Caco-2 (cell line): ENCODE measurements around the gene BTBD9. TPM values are rescaled to one million over a fixed set of nuclear protein-coding genes. Genes with fewer than 3 reads are reported as not detected.

Experiments
- BruUV-seq: library from RNA; stranded (reverse); fragments of 400-500 nt; replicated peaks from 2 replicates; lab custom pipeline; 2021; lab: Mats Ljungman, UMichigan
- CTCF ChIA-PET: fragments of 300-600 bp; sonication (Branson Sonifier 250); formaldehyde crosslinking; loops from one replicate; lab custom pipeline; 2022; ENCODE audit warnings: antibody characterized with exemption; lab: Charles Lee
- POLR2A ChIA-PET: fragments of 300-600 bp; sonication (Branson Sonifier 250); formaldehyde crosslinking; loops from one replicate; lab custom pipeline; 2022; ENCODE audit warnings: antibody characterized with exemption; lab: Charles Lee
- DNase-seq, 2 experiments: peaks; one replicate each; pipeline versions ENCODE4 v3.0.0 to v3.0.0-alpha.2; 2020 to 2022
- H3K27me3 ChIP-seq: replicated peaks from 2 replicates; pipeline ENCODE4 v1.6.0; 2011; ENCODE audit warnings: low read length; ENCODE audit not compliant: control insufficient read depth, insufficient read depth
- H3K36me3 ChIP-seq: 2 replicates; pipeline ENCODE4 v1.5.1; 2011; ENCODE audit warnings: low read length; ENCODE audit not compliant: control insufficient read depth, insufficient read depth
- H3K4me1 ChIP-seq: fragments of 250-450 bp; sonication (Bioruptor Pico); 2 replicates; pipeline ENCODE4 v1.5.1; 2020; ENCODE audit warnings: mild to moderate bottlenecking
- H3K4me3 ChIP-seq: 2 replicates; pipeline ENCODE4 v1.5.1; 2011; ENCODE audit warnings: low read depth, mild to moderate bottlenecking, control low read depth, low read length
- H3K9me3 ChIP-seq: fragments of 250-450 bp; sonication (Bioruptor Pico); 2 replicates; pipeline ENCODE4 v1.5.1; 2020; ENCODE audit warnings: mild to moderate bottlenecking, moderate library complexity
- H3K27ac Mint-ChIP-seq: one replicate; pipeline ENCODE4 v1.8.0; 2022; ENCODE audit warnings: mixed read lengths; ENCODE audit not compliant: unreplicated experiment
- H3K27me3 Mint-ChIP-seq: one replicate; pipeline ENCODE4 v1.8.0; 2022; ENCODE audit warnings: mixed read lengths; ENCODE audit not compliant: insufficient read depth, unreplicated experiment
- H3K36me3 Mint-ChIP-seq: one replicate; pipeline ENCODE4 v1.8.0; 2022; ENCODE audit warnings: mild to moderate bottlenecking, mixed read lengths; ENCODE audit not compliant: insufficient read depth, unreplicated experiment
- H3K4me1 Mint-ChIP-seq: one replicate; pipeline ENCODE4 v1.8.0; 2022; ENCODE audit warnings: low read depth, mixed read lengths; ENCODE audit not compliant: unreplicated experiment
- H3K4me3 Mint-ChIP-seq: one replicate; pipeline ENCODE4 v1.8.0; 2022; ENCODE audit warnings: mild to moderate bottlenecking, moderate library complexity, mixed read lengths; ENCODE audit not compliant: unreplicated experiment
- H3K9me3 Mint-ChIP-seq: one replicate; pipeline ENCODE4 v1.8.0; 2022; ENCODE audit warnings: mixed read lengths; ENCODE audit not compliant: unreplicated experiment
- CTCF ChIP-seq, 2 experiments: fragments of 200-600 bp in 1 of 2; IDR thresholded peaks; 1 replicate in 1 of 2; 2 replicates in 1 of 2; pipeline versions ENCODE4 v1.5.1 to v1.8.0; 2011 to 2022; ENCODE audit warnings: antibody characterized with exemption in 1 of 2, control low read depth in 1 of 2, inconsistent platforms in 1 of 2, low read depth in 1 of 2, low read length in 1 of 2, mild to moderate bottlenecking in 1 of 2, moderate library complexity in 1 of 2; ENCODE audit not compliant: insufficient read depth in 1 of 2, severe bottlenecking in 1 of 2, unreplicated experiment in 1 of 2
- intact Hi-C: fragments of 100-400 bp; cut with micrococcal nuclease; formaldehyde crosslinking; loops from one replicate; pipeline ENCODE4 v1.10.0; 2022; ENCODE audit not compliant: unreplicated experiment
- total RNA-seq: library from RNA; stranded (reverse); gene quantifications from 2 replicates; pipeline ENCODE4 v1.2.3, GENCODE V29; 2022

BTBD9 gene
- total RNA-seq, 1 experiment from 2014 or later, result 19.6 TPM

GRCh38 chr6:38215651-38216311, 423.9 kb downstream of the BTBD9 start:
- no peaks in the 10 kb centered on the region for H3K4me1 Mint-ChIP-seq
- no peak overlapping the region for H3K4me3 Mint-ChIP-seq
- H3K4me3 ChIP-seq, result no peak overlapping the region
- TF ChIP-seq CTCF (IDR thresholded peaks at IDR 0.05; ENCODE audit: insufficient read depth in 1 of 2, low read depth in 1 of 2, low read length in 1 of 2, severe bottlenecking in 1 of 2, unreplicated experiment in 1 of 2), result no peak
- H3K4me1 ChIP-seq, result no peaks in the 10 kb centered on the region
- intact Hi-C loops, result no loop called here
- H3K27me3 Mint-ChIP-seq, result no peaks in the 10 kb centered on the region
- no peak overlapping the region for H3K27ac Mint-ChIP-seq
- POLR2A ChIA-PET, result no interaction called here
- H3K9me3 Mint-ChIP-seq, result no peaks in the 10 kb centered on the region
- no peaks in the 10 kb centered on the region for H3K36me3 Mint-ChIP-seq
- H3K27me3 ChIP-seq, result no peaks in the 10 kb centered on the region
- BruUV-seq, result no TSS peak
- DNase-seq, result no peak
- CTCF ChIA-PET, result no interaction called here
- H3K36me3 ChIP-seq, result no peaks in the 10 kb centered on the region
- no peaks in the 10 kb centered on the region for H3K9me3 ChIP-seq

GRCh38 chr6:38215225-38215624, 424.5 kb downstream of the BTBD9 start:
- CTCF ChIA-PET, result no interaction called here
- Mint-ChIP-seq H3K36me3 (no peaks in the 10 kb centered on the region), H3K4me1 (no peaks in the 10 kb centered on the region), H3K9me3 (no peaks in the 10 kb centered on the region), H3K27ac (no peak overlapping the region), H3K27me3 (no peaks in the 10 kb centered on the region), H3K4me3 (no peak overlapping the region)
- BruUV-seq, result no TSS peak
- POLR2A ChIA-PET, result no interaction called here
- H3K36me3 ChIP-seq, result no peaks in the 10 kb centered on the region
- intact Hi-C loops, result no loop called here
- H3K27me3 ChIP-seq, result no peaks in the 10 kb centered on the region
- no peak for TF ChIP-seq CTCF (IDR thresholded peaks at IDR 0.05; ENCODE audit: insufficient read depth in 1 of 2, low read depth in 1 of 2, low read length in 1 of 2, severe bottlenecking in 1 of 2, unreplicated experiment in 1 of 2)
- no peaks in the 10 kb centered on the region for H3K4me1 ChIP-seq
- no peaks in the 10 kb centered on the region for H3K9me3 ChIP-seq
- DNase-seq, result no peak
- no peak overlapping the region for H3K4me3 ChIP-seq

- no peaks in the 10 kb centered on the region for H3K4me1 ChIP-seq
- no peaks in the 10 kb centered on the region for H3K27me3 ChIP-seq
- H3K4me1 Mint-ChIP-seq, result no peaks in the 10 kb centered on the region
- H3K4me3 ChIP-seq, result no peak overlapping the region
- ChIA-PET CTCF (no interaction called here), POLR2A (no interaction called here)
- DNase-seq, result no peak
- TF ChIP-seq CTCF (IDR thresholded peaks at IDR 0.05; ENCODE audit: insufficient read depth in 1 of 2, low read depth in 1 of 2, low read length in 1 of 2, severe bottlenecking in 1 of 2, unreplicated experiment in 1 of 2), result no peak
- no peak overlapping the region for H3K27ac Mint-ChIP-seq
- no peaks in the 10 kb centered on the region for H3K27me3 Mint-ChIP-seq
- no peaks in the 10 kb centered on the region for H3K36me3 ChIP-seq
- intact Hi-C loops, result no loop called here
- H3K9me3 Mint-ChIP-seq, result no peaks in the 10 kb centered on the region
- no TSS peak for BruUV-seq
- no peaks in the 10 kb centered on the region for H3K9me3 ChIP-seq
- no peaks in the 10 kb centered on the region for H3K36me3 Mint-ChIP-seq
- no peak overlapping the region for H3K4me3 Mint-ChIP-seq
Measured at GRCh38 chr6:38214159-38214558, 425.6 kb downstream of the BTBD9 start.
